ELR (cell line): Measurements from ENCODE around the gene HSBP1L1.

Source experiments
- DNase-seq: peaks from one replicate; pipeline ENCODE4 v3.0.0-alpha.2; 2015; ENCODE audit warnings: low read depth

The HSBP1L1 gene

DNA sequence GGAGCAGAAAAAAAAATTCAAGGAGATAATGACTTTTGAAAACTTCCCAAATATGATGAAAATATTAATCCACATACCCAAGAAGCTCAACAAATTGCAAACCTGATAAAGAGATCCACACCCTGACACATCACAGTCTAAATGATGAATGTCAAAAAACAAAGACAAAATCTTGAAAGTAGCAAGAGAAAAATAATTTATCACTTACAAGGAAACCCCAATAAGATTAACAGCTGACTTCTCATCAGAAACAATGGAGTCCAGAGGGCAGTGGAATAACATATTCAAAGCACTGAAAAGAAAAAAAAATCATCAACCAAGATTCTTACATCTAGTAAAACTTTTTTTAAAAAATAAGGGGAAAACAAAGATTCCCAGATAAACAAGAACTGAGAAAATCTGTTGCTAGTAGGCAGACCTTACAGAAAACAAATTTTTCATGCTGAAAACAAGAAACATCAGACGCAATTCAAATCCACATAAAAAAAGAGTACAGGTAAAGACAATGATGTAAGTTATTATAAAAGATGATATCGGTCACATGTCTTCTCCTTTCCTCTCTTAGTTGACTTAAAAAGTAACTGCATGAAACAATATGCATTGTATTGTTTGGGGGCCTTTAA, 34.3 kb upstream of the HSBP1L1 start:
- no peak for DNase-seq

DNA sequence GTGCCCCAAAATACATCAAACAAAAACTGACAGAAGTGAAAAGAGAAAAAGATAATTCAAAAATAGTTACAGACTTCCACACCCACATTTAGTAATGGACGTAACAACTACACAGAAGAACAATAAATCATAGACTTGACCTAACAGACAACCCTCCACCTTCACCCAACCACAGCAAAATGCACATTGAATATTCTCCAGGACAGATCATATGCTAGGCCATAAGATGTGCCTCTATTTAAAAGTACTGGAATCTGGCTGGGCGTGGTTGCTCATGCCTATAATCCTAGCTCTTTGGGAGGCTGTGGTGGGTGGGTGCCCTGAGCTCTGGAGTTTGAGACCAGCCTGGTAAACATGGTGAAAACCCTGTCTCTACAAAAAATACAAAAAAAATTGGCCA, 33.0 kb upstream of the HSBP1L1 start:
- no peak for DNase-seq

DNA sequence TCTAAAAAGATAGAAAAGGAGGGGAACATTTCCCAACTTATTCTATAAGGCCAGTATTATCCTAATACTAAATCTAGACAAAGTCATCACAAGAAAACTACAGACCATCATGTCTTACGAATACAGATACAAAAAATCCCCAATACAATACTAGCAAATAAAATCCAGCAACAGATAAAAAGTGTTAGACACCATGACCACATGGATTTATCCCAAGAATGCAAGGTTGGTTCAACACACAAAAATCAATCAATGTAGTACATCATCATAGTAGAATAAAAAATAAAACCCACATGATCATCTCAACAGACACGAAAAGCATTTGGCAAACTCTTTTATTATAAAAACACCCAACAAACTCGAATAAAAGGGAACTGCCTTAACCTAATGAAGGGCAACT, 31.5 kb upstream of the HSBP1L1 start:
- no peak for DNase-seq

DNA sequence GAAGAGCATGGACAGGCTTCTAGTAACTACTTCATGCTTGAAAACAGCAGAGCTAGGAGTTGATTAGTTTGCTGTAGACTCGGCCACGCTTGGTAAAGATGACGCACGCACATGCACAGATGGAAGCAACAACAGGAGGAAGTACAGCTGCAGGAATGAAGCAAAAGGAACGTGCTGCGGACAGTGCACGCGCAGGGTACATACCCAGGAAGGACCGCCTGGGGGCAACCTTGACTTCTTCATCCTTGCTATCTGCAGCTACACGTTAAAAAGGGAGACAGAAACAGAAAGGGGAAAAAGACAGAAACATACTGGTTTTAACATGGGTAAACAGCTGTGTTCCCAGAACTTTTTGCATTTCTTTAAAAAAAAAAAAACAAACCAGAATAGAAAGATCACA, 30.7 kb upstream of the HSBP1L1 start:
- DNase-seq: peak; percentile 76

DNA sequence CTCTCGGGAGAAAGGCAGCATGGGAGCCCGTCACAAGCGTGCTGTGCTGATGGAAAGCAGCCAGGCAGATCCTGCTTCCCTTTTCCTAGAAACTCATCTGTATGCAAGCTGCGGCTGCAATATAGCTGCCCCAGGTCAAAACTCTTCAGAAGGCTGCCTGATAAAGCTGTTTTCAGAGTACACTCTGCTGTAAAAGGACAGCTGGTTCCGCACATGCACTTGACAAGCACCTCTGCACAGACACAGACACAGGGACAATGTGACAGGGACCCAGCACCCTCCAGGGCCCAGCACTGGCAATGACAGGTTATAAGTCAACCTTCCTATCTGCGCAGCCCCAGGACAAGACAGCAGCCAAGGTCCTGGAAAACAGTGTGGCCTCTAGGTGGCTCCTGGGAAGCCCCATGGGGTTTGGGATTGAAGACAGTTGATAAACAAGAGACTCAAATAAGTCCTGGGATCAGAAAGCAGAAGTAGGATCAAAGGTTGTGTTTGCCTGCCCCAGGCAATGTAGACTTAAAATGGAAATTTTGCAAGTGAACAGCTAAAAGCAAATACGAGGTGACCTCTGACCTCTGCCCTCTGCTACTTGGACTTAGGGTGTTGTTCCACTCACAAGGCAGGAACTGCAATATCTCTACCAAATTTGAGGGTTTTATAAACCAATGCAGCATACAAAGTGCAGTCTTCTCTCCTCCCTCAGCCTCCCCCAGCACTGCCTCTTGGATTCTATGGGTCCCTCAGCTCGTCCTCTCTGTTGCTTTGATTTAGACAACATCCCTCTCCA, 29.9 kb upstream of the HSBP1L1 start:
- DNase-seq: no peak

DNA sequence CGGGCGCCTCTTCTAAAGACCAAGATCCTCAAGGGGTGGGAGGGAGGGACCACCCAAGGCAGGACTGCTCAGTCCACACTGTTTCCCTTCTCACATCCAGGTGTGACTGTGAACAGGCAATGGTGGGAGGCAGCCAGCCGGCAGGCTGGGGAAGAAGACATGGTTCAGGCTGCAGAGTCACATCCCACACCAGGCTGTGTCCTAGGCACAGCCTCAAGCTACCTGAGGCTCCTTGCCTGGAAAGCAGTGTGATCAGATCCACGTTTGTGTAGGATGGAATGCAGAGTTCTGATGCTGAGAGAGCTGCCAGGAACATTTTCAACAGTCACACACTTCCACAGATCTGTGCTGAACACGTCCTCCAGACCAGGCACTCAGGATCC, 29.4 kb upstream of the HSBP1L1 start:
- no peak for DNase-seq

DNA sequence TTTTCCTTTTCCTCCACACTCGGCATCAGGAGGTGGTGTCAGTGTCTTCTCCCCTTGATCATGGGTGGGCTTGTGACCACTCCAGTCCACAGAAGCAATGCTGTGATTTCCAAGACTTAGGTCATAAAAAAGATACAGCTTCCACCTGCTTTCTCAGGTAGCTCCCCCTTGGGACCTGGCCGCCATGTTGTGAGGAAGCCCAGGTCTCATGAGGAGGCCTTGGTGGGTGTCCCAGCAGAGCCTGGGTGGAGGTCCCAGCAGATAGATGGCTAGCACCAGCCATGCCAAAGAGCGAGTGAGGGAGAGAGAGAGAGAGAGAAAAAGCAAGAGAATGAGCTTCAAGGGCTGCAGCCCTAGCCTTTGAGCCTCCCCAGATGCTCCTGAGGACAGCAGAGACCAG, 28.9 kb upstream of the HSBP1L1 start:
- DNase-seq: no peak

DNA sequence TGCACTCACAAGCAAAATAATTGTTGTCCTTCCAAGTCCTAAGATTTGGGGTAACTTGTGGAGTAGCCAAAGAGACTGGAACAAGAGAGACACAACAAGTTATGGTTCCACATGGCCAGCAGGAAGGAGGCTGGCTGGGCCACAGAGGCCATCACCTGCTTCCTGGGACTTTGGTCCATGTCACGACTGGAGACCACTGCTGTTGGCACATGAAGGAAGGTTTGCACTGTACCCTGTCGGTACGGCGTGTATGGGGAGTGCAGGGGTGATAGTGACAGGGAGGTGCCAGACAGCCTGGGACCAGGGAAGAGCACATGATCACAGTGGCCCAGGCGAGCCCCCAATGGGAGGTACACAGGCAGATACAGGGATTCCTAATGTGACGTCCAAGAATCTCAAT, 28.5 kb upstream of the HSBP1L1 start:
- no peak for DNase-seq

DNA sequence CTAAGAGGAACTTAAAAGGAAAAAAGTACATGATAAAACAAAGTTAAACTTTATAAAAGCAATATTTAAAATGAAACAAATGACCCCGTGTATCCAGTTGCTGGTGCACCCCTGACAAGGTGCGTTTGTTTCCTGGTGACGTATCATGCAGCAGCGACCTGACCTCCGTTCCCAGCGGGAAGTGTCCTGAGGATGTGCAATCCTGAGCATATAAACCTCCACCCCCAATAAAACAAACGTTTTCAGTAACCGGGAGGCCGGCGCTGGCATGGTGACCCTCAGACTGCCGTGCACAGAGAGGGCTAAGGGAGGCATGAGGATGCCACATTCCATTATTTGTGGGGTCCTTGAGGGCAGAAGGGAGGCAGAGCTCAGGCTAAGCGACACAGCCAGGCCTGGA, 27.8 kb upstream of the HSBP1L1 start:
- no peak for DNase-seq

DNA sequence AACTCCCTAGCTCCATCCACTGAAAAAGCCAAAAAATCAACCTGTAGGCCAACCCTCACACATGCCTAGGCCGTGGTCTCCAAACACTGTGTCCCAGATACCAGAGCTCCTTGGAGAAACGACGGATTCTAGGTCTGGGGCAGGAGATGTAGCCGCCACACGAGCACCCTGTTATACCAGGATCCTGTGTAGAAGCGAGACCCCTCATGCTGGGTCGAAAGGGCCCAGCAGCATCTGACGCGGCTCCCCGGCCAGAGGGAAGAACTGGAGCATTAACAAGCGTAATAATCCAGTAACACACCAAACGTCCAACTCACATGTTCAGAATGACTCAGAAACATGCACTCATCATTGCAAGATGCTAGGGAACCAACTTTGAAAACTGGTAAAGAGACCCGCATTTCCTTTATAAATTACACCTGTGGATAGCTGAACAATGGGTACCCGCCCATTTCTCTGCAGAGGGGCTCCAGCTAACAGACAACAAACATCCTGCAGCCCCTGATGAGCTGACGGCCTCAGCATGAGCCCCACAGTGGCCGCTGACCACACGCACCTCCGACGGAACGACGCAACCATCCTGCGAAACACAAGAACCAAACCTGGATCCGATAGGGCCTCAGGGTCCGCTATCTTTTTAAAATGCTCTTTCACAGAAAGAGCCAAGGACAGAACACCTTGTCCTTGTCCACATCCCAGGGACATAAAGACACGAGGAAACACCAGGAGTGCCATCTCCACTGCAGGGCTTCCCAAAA, 27.2 kb upstream of the HSBP1L1 start:
- no peak for DNase-seq

DNA sequence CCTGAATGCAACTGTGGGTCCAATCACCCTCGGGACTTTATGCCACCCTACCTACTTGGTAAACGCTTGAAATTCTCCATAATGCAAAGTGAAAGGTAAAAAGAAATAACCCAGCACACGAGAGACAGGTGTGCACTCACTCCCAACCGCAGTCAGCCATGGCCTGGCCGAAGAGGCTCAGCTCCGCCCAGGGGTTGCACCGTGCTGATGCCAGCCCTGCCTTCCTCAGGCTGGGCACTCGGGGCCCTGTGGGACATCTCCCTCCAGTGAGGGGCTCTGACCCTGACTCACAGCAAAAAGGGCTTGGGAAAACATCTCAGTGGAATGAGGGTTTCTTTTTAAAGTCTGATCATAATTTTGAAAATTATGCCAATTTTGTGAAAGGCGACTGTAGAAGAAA, 26.2 kb upstream of the HSBP1L1 start:
- no peak for DNase-seq

DNA sequence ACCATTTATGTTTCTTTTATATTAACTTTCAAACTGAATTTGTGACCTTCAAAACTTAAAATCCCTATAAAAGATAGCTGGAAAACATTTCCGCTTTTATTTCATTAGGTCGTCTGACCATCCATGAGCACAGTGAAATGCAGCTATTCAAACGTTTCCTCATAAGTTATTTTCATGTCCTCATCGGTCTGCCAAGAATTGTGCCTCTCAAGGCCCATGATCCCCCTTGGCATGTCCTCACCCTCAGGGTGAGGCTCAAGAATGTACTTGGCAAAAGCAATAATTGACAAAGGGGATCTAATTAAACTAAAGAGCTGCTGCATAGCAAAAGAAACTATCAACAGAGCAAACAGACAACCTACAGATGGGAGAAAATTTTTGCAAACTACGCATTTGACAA, 25.3 kb upstream of the HSBP1L1 start:
- DNase-seq: no peak

DNA sequence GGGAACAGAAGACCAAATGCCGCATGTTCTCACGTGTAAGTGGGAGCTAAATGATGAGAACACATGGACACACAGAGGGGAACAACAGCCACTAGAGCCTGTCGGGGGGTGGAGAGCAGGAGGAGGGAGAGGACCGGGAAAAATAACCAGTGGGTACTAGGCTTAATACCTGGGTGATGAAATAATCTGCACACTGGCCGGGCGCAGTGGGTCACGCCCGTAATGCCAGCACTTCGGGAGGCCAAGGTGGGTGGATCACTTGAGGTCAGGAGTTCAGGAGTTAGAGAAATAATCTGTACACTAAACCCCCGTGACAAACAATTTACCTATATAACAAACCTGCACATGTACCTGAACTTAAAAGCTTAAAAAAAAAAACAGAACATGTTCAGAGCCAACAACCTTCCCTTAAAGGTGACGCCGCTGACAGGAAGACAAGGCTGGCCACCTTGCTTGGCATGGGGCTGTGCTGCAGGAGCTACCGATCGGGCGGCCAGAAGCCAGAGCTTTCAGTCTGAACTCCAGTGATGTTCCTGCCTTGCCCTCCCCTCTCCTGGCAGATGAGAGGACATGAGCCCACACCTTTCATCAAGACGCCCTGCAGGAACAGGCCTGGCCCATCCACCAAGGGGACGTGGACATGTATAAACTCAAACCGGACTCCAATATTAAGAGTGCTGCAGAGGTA, 24.2 kb upstream of the HSBP1L1 start:
- no peak for DNase-seq

DNA sequence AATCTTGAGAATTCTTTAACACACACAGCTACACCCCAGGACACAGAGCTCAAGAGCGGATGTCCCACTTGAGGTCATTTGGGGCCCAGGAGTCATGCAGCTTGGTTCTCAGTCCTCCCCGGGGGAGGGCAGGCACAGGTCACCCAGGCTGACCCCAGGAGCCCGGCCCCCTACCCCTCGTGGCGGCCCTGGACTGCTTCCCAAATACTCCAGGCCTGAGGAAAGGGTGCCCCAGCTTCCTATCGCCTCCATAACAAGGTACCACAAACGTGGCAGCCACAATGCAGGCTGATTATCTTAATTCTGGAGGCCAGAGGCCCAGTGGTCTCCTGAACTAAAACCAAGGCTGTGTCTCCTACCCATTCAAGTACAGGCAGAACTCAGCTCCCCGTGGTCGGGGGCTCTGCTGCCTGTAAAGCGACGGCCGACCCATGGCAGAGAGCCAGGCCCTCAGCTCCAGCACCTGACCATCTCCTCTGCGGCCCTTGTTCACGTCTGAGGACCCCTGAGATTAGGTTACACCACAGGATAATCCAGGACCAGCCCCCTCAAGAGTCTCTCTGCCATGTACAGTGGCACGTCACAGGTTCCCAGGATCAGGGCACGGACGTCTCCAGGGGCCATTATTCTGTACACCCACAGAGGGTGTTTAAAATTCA, 23.5 kb upstream of the HSBP1L1 start:
- DNase-seq: no peak

DNA sequence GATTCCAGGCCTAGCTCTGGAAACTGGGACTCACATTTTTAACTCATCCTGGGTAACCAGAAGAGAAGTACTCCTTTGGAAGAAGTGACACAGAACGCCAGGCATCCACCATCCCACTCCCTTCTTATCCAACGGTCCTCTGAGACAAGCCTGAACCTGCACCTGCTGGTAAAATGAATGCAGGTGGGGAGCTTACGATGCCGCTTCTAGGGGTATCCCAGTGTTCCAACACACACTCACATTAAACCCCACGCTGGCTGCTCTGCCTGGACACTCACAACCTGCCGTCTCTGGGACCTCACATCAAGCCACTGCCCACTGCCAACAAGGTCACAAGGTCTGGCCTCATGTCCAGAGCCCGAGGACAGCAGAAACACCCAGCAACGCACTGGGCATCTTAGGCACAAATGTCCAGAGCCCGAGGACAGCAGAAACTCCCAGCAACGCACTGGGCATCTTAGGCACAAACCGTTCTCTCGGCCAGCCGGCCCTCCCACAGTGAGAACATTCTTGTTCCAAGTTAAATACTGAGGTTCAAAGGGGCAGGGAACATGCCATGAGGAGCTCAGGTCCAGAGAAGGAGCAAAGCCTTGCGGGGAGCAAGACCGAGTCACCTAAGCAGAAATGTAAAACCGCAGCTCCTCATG, 22.8 kb upstream of the HSBP1L1 start:
- DNase-seq: no peak

DNA sequence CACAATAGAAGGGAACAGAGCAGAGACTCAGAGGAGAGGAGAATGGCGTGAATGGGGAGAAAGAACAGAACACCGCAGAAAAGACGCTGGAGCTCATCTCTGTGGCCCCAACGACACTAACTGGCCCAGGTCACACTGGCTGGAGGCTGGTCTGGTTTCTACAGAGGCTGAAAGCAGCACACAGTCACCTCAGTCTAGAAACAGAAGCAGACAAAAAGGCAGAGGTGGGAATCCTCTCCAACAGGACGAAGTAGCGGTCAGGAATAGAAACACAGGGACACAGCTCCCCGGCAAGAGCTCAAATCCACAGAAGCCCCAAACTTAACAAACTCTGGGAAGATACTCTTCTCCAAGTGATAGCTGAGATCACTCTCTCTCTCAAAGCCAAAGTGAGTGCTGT, 22.2 kb upstream of the HSBP1L1 start:
- DNase-seq: no peak

DNA sequence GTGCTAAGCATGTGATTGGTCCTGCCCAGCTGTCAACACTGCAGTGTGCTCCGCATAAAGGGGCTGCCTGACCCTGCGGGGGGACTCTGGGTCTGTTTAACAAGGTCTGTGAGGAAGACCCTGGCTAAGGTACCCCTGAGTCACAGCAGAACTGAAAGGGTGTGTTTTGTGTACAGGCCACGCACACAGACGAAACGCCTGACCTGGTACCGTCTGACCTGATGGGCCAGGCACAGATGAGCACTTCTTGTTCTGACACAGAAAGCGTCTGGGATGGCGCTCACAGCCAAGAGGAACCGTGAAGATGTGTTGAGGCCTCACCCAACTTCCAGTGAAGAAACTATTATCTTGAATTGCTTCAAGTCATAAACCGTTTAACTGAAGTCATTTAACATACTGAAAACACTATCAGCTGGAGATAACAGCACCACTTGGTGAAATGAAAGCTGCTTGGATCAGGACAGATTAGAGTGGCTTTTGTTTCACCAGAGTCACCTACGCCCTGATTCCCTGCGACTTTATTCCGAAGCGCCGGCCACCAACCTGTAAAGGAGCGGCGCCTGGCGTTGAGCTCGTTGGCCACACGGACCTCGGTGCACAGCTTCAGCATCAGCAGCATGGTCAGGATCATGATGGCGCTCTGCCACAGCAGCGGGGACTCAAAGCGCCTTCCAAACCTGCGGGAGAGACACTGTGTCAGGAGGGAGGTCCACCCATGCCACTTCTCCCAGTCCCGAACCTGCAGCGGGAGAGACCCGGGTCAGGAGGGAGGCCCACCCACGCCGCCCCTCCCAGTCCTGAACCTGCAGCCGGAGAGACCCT, 21.4 kb upstream of the HSBP1L1 start:
- no peak for DNase-seq

DNA sequence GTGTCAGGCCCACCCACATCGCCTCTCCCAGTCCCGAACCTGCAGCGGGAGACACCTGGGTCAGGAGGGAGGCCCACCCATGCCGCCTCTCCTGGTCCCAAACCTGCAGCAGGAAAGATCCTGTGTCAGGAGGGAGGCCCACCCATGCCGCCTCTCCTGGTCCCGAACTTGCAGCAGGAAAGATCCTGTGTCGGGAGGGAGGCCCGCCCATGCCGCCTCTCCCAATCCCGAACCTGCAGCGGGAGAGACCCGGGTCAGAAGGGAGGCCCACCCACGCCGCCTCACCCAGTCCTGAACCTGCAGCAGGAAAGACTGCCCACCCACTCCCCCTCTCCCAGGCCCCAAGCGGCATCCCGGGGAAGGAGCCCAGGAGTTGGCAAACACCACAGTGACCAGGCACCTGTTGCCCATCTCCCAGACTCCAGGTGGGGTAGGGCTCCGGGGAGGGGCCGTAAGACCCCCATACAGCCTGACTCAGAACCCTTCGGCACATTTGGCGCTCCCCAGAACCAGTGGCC, 20.8 kb upstream of the HSBP1L1 start:
- DNase-seq: no peak

DNA sequence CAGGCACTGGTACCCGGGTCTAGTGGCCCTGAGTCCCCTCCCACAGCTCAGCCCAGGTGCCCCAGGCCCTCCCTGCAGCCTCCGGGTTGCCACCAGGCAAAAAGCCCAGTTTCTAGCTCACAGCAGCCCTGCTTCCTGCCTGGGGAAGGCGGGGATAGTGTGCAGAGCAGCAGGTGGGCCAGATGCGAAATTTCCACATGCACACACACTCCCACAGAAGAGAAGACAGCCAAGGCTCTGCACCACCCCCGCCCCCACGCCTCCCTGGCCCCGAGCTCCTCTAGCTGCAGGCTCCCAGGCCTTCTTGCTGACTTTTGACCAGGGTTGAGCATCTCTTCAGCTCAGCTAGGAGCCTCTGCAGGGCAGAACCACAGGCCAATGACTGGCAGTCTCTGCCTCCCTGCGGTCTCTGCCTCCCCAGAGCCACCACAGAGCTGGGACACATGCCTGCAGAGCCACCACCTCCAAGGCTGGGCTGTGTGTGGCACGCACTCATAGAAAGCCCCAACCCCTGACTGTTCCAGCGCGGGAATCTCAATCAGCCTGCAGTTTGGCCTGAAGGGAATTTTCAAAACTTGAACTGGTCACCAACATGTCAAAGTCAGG, 20.2 kb upstream of the HSBP1L1 start:
- DNase-seq: no peak

DNA sequence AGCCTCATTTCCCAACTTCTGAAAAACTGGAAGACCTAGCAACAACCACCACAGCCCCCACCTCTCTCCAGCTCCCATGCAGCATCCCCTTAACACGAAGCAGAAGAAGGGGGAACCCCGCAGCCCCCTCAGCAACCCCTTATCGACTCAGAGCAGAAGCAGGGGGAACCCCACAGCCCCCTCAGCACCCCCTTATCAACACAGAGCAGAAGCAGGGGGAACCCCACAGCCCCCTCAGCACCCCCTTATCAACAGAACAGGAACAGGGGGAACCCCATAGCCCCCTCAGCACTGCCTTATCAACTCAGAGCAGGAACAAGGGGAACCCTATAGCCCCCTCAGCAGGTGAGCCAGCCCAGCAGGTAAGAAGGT, 19.7 kb upstream of the HSBP1L1 start:
- no peak for DNase-seq
